Uterus (tissue), 4 donors: ENCODE measurements around the gene CCNY. TPM values are rescaled to one million over a fixed set of nuclear protein-coding genes. Genes with fewer than 3 reads are reported as not detected.

ENCODE experiments used
- DNase-seq, 2 donors: peaks; one replicate each; pipeline ENCODE4 v3.0.0-alpha.2; 2019 to 2020
- H3K27ac ChIP-seq, 2 donors: fragments of 200-600 bp; sonication (generic); 1 replicate in 1 of 2; 2 replicates in 1 of 2; pipeline ENCODE4 v1.5.1; 2016 to 2018
- H3K27me3 ChIP-seq, 2 donors: fragments of 200-600 bp; sonication (generic); one replicate each; pipeline ENCODE4 v1.5.1; 2018 to 2019; ENCODE audit warnings: control low read depth in 1 of 2
- H3K36me3 ChIP-seq, 2 donors: fragments of 200-600 bp; sonication (generic); one replicate each; pipeline ENCODE4 v1.5.1; 2019; ENCODE audit warnings: control low read depth in 1 of 2
- H3K4me1 ChIP-seq, 2 donors: fragments of 200-600 bp; sonication (generic); one replicate each; pipeline ENCODE4 v1.5.1; 2018 to 2019; ENCODE audit warnings: control low read depth in 1 of 2
- H3K4me3 ChIP-seq, 2 donors: fragments of 200-600 bp; sonication (generic); 1 replicate in 1 of 2; 2 replicates in 1 of 2; pipeline ENCODE4 v1.5.1; 2018 to 2019; ENCODE audit warnings: mild to moderate bottlenecking in 1 of 2
- H3K9me3 ChIP-seq, 2 donors: fragments of 200-600 bp; sonication (generic); one replicate each; pipeline ENCODE4 v1.5.1; 2019; ENCODE audit warnings: control low read depth in 1 of 2
- CTCF ChIP-seq, 4 experiments: fragments of 200-600 bp in 2 of 4; fragments of 450-650 bp in 2 of 4; sonication (generic) in 2 of 4; IDR thresholded peaks; one replicate each; pipeline ENCODE4 v1.5.1; 2016 to 2019; ENCODE audit warnings: antibody characterized with exemption in 4 of 4, mild to moderate bottlenecking in 2 of 4, moderate library complexity in 1 of 4
- POLR2A ChIP-seq, 2 donors: fragments of 450-650 bp; IDR thresholded peaks; one replicate each; pipeline ENCODE4 v1.6.1; 2016; ENCODE audit warnings: antibody characterized with exemption in 2 of 2, mild to moderate bottlenecking in 1 of 2, moderate library complexity in 1 of 2
- intact Hi-C: fragments of 100-400 bp; cut with DNase I; formaldehyde crosslinking; loops from one replicate; pipeline ENCODE4 v1.15.1; 2023; ENCODE audit warnings: low total_unique reads
- total RNA-seq, 4 donors: library from RNA; depleted of rRNA in 3 of 4; stranded (reverse); fragments of >200 nt in 3 of 4; gene quantifications; one replicate each; pipeline versions ENCODE4 v1.1.0 to v1.2.4, GENCODE V29; 2014 to 2023
- donor health status: DM: yes; HTN: yes; CAD: no.

Gene CCNY
- total RNA-seq, 4 donors from 2014 or later = 28.2 to 79.2 (median 46.2) TPM

GRCh38 chr10:35498693-35499092 lies 162.4 kb downstream of the CCNY start:
- intact Hi-C loops = no loop called here

GRCh38 chr10:35501923-35502322 lies 165.6 kb downstream of the CCNY start:
- intact Hi-C loops = no loop called here
- H3K27me3 ChIP-seq = no peaks in the 10 kb centered on the region
- no peak for DNase-seq
- no peaks in the 10 kb centered on the region for H3K9me3 ChIP-seq
- H3K27ac ChIP-seq = no peak overlapping the region
- TF ChIP-seq POLR2A (IDR thresholded peaks at IDR 0.05) = no peak
- TF ChIP-seq CTCF (IDR thresholded peaks at IDR 0.05) = no peak
- H3K4me3 ChIP-seq = no peak overlapping the region
- no peaks in the 10 kb centered on the region for H3K36me3 ChIP-seq
- H3K4me1 ChIP-seq = no peaks in the 10 kb centered on the region

More at GRCh38 chr10:35498693-35499092, 162.4 kb downstream of the CCNY start:
- no peak overlapping the region for H3K27ac ChIP-seq
- no peaks in the 10 kb centered on the region for H3K9me3 ChIP-seq
- H3K4me1 ChIP-seq = no peaks in the 10 kb centered on the region
- no peak overlapping the region for H3K4me3 ChIP-seq
- DNase-seq = no peak
- H3K36me3 ChIP-seq = no peaks in the 10 kb centered on the region
- no peak for TF ChIP-seq CTCF (IDR thresholded peaks at IDR 0.05)
- no peak for TF ChIP-seq POLR2A (IDR thresholded peaks at IDR 0.05)
- H3K27me3 ChIP-seq = no peaks in the 10 kb centered on the region

- Histone ChIP-seq H3K27ac (no peak overlapping the region), H3K9me3 (no peaks in the 10 kb centered on the region), H3K27me3 (no peaks in the 10 kb centered on the region), H3K4me1 (no peaks in the 10 kb centered on the region), H3K36me3 (no peaks in the 10 kb centered on the region), H3K4me3 (no peak overlapping the region)
- intact Hi-C loops = no loop called here
- no peak for DNase-seq
- no peak for TF ChIP-seq POLR2A (IDR thresholded peaks at IDR 0.05)
- no peak for TF ChIP-seq CTCF (IDR thresholded peaks at IDR 0.05)
These were observed 166.4 kb downstream of the CCNY start for GRCh38 chr10:35502692-35503091.

GRCh38 chr10:35503578-35503977 lies 167.3 kb downstream of the CCNY start:
- H3K4me3 ChIP-seq = no peak overlapping the region
- no peaks in the 10 kb centered on the region for H3K9me3 ChIP-seq
- H3K27me3 ChIP-seq = no peaks in the 10 kb centered on the region
- no peak for DNase-seq
- no peaks in the 10 kb centered on the region for H3K4me1 ChIP-seq
- no peaks in the 10 kb centered on the region for H3K36me3 ChIP-seq
- no peak for TF ChIP-seq CTCF (IDR thresholded peaks at IDR 0.05)
- TF ChIP-seq POLR2A (IDR thresholded peaks at IDR 0.05) = no peak
- H3K27ac ChIP-seq = no peak overlapping the region
- intact Hi-C loops = no loop called here

GRCh38 chr10:35504132-35504531 lies 167.8 kb downstream of the CCNY start:
- H3K36me3 ChIP-seq = no peaks in the 10 kb centered on the region
- intact Hi-C loops = no loop called here
- H3K4me3 ChIP-seq = no peak overlapping the region
- no peaks in the 10 kb centered on the region for H3K27me3 ChIP-seq
- H3K4me1 ChIP-seq = no peaks in the 10 kb centered on the region
- no peaks in the 10 kb centered on the region for H3K9me3 ChIP-seq
- H3K27ac ChIP-seq = no peak overlapping the region
- DNase-seq = no peak
- no peak for TF ChIP-seq POLR2A (IDR thresholded peaks at IDR 0.05)

GRCh38 chr10:35505241-35505873 lies 169.0 kb downstream of the CCNY start:
- Histone ChIP-seq H3K9me3 (no peaks in the 10 kb centered on the region), H3K4me1 (no peaks in the 10 kb centered on the region), H3K36me3 (no peaks in the 10 kb centered on the region), H3K27ac (no peak overlapping the region), H3K27me3 (no peaks in the 10 kb centered on the region), H3K4me3 (no peak overlapping the region)
- DNase-seq = no peak
- no peak for TF ChIP-seq POLR2A (IDR thresholded peaks at IDR 0.05)
- no peak for TF ChIP-seq CTCF (IDR thresholded peaks at IDR 0.05)
- intact Hi-C loops = no loop called here
